Stimulated activated CD8-positive, alpha-beta memory T cell treated with anti-CD3 and anti-CD28 coated beads, Interleukin-12 subunit alpha, Interleukin-12 subunit beta, amount 100 ng/mL, for 4 hours (primary cell): ENCODE data around the gene NOVA2.

Source experiments
- DNase-seq: peaks from one replicate; pipeline ENCODE4 v3.0.0-alpha.2; 2020; ENCODE audit warnings: low read depth

The NOVA2 gene

GRCh38 chr19:45973553-45974338 is at the start of gene NOVA2:
Gene NOVA2 (minus strand): TSS chr19:45973865. CDS start chr19:45973351, 514 bp downstream.
- no peak for DNase-seq

- no peak for DNase-seq
Measured at GRCh38 chr19:46023311-46023779, 49.7 kb upstream of the NOVA2 start.

GRCh38 chr19:46022431-46023310 is 49.0 kb upstream of the NOVA2 start, which contains the start of gene PGLYRP1:
Gene PGLYRP1 (minus strand): TSS chr19:46023053. CDS start chr19:46023021, 32 bp downstream.
- DNase-seq = no peak

DNA sequence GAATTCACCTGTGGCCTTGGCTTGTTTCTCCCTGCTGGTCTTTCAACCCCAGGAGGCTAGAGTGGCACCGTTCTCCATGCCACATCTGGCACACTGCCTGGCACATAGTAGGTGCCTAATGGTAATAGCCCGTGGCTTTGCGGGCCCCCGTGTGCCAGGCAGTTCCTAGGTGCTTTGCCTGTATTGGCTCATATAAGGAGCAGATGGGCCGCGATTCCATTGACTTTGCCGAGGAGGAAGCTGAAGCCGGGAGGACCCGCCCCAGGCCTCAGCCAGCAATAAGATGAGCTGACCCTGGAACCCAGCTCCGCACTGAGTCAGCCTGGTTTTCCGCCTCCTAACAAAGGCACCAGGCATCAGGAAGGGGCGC is 48.4 kb upstream of the NOVA2 start:
- no peak for DNase-seq

DNA sequence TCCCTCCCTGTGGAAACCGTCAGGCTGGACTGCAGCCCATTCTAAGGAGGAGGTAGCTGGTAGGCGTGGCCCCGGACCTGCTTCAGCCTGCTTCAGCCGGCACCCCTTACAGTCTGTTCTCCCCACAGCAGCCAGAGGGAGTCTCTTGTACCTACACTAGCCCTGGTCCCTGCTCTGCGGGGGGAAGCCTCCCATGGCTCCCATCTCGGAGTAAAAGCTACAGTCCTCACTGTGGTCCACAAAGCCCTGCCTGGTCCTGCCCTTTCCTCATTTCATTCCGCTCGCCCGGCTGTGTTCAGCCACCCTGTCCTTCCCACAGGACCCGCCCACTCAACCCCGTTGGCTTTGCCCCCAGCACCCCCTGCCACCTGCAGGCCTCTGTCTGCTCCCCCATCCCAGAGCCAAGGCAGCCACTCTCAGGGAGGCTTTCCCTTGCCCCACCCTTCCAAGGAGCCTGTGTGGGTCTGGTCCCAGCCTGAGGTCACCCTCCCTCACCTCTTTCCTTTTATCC is 47.9 kb upstream of the NOVA2 start:
- no peak for DNase-seq

- DNase-seq = no peak
Measured at GRCh38 chr19:46020819-46021125, 47.1 kb upstream of the NOVA2 start.

- no peak for DNase-seq
Measured at GRCh38 chr19:46019270-46019669, 45.6 kb upstream of the NOVA2 start.

DNA sequence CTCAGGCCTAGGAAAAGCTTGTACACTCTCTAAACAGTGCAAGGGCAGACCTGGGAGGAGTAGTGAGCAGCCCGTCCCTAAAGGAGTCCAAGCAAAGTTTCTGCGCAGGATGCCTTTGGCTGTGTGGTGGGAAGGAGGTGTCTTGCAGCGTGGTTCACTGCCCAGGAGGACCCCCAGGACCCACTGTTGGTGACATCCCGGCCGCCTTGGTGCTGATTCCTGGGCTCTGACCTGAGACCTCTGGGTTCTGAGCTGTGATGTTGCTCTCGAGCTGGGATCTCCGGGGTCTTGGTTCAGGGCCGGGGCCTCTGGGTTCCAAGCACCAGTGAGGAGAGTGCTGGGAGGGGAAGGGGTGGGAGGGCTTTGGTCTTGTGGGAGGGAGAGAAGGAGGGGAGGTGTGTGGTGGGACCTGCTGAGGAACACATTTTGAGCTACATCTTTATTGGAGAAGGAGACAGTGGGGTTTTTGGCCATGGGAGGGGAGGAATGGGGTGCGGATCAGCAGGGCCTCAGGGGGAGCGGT is 45.1 kb upstream of the NOVA2 start:
- DNase-seq = no peak

- DNase-seq = no peak
Measured at GRCh38 chr19:46017874-46018675, 44.4 kb upstream of the NOVA2 start.

GRCh38 chr19:46017095-46017429 is 43.4 kb upstream of the NOVA2 start:
- DNase-seq = no peak

- DNase-seq = peak; percentile 68
Measured at GRCh38 chr19:46016426-46017094, 42.9 kb upstream of the NOVA2 start.

- DNase-seq = no peak
Measured at GRCh38 chr19:46015687-46016425, 42.2 kb upstream of the NOVA2 start.

GRCh38 chr19:46014941-46015686 is 41.4 kb upstream of the NOVA2 start:
- peak; percentile 32 for DNase-seq

GRCh38 chr19:46014534-46014933 is 40.9 kb upstream of the NOVA2 start:
- no peak for DNase-seq

DNA sequence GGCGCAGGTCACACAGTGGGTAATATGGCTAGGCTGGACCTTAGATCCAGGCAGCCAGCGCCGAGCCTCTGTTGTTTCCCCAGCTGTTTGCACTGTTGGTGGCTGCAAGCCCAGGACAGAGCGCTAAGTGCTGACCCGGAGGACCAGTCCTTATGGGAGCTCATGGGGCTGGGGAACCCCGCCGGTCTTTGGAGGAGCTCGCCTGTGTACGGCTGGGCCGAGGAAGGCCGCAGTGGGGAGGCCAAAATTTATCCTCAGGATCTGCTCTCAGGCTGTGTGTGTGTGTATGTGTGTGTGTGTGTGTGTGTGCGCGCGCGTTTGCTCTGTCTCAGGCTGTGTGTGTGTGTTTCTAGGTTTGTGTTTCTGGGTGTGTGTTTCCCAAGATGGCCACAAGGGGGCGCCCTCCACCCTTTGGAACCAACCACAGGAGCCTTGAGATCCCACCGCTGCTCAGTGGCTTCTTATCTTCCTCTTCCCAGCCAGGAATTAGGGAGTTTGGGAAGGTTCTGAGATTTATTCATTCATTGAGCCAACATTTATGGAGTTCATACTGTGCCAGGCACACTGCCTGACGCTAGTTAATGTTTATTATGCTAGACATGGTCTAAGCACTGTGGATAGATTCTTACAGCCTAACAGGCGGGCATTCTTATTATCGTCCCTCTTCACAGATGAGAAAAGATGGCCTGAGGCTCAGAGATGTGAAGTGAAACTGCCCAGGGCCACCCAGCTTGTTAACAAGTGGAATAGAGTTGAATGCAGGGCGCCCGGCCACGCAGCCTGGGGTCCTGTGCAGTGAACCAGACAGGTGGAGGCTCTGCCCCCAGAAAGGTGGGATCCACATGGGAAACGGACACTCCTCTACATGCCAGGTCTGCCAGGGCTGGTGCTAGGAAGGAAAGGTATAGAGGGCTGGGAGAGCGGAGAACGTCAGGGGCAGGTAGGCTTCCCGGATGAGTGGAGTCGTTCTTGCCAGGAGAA is 36.2 kb upstream of the NOVA2 start:
- DNase-seq = peak; percentile 30

DNA sequence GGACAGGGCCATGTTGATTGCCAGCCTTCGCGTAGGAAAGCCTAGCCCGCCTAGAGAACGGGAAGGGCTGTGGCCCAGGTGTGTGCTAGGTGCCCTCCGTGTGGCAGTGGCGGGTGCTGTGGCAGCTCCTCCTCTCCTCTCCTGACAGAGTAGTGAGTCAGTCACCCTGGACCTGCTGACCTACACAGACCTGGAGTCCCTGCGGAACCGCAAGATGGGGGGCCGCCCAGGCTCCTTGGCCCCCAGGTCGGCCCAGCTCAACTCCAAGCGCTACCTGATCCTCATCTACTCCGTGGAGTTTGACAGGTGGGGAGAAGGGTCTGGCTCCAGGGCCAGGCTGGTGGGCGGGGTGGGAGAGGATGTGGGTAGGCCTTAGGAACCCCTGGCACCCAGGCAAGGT is 32.7 kb upstream of the NOVA2 start:
- no peak for DNase-seq

DNA sequence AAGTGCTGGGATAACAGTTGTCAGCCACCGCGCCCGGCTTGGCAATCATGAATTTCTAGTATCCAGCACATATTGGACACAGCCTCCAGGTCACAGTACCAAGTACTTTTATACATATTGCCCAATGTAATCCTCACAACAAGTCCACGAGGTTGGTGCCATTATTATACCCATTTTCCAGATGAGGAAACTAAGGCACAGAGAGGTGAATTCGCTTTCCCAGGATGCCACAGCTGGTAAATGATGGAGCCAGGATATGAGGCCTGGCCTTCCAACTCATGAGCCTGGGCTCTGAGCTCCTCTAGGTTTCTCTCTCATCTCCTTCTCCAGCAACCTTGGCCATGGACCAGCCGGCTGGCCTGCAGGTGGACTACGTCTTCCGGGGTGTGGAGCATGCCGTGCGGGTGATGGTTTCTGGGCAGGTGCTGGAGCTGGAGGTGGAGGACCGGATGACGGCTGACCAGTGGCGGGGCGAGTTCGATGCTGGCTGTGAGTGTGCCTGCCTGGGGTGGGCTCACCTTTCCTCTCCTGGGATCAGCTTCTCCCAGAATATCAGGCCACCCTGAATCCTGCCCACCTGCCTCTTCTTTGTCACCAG is 29.1 kb upstream of the NOVA2 start:
- DNase-seq = no peak
